ENCODE data around the gene MLH1. TPM values are rescaled to one million over a fixed set of nuclear protein-coding genes. Genes with fewer than 3 reads are reported as not detected.

The MLH1 gene
- total RNA-seq, 2 experiments from 2014 or later = 50.9 to 57.5 TPM

- no peaks in the 10 kb centered on the region for H3K9me3 Mint-ChIP-seq
- no peak for DNase-seq
- peaks cover 58% of the 10 kb centered on the region for H3K36me3 Mint-ChIP-seq (ENCODE audit: low read depth)
- peak overlapping the region; percentile 31 for H3K27ac Mint-ChIP-seq
- no peak overlapping the region for H3K4me3 Mint-ChIP-seq
- H3K4me1 Mint-ChIP-seq = peaks cover 36% of the 10 kb centered on the region
- ChIA-PET CTCF (interaction anchor here (0.7 to 1.7 kb wide), 4 partner anchors 15 to 30 kb away, joined by 3 to 13 read pairs (median 4); no protein-coding TSS in a partner anchor), POLR2A (interaction anchor here (1.2 to 1.9 kb wide), 5 partner anchors 9 to 77 kb away, joined by 3 to 8 read pairs (median 7); partner anchors contain the start of gene TRANK1)
- no peaks in the 10 kb centered on the region for H3K27me3 Mint-ChIP-seq
Measured at GRCh38 chr3:36989005-36989404, 4.3 kb upstream of the MLH1 start.

GRCh38 chr3:36989568-36989967 lies 3.8 kb upstream of the MLH1 start:
- no peak overlapping the region for H3K4me3 Mint-ChIP-seq
- no peak overlapping the region for H3K27ac Mint-ChIP-seq
- peaks cover 36% of the 10 kb centered on the region for H3K4me1 Mint-ChIP-seq
- H3K9me3 Mint-ChIP-seq = no peaks in the 10 kb centered on the region
- no peaks in the 10 kb centered on the region for H3K27me3 Mint-ChIP-seq
- ChIA-PET POLR2A (interaction anchor here (1.2 to 4.9 kb wide), 6 partner anchors 10 to 83 kb away, joined by 3 to 41 read pairs (median 8); partner anchors contain the start of gene TRANK1), CTCF (interaction anchor here (1.2 to 1.7 kb wide), 2 partner anchors 15 to 31 kb away, joined by 4 to 13 read pairs; no protein-coding TSS in a partner anchor)
- no peak for DNase-seq
- H3K36me3 Mint-ChIP-seq (ENCODE audit: low read depth) = peaks cover 52% of the 10 kb centered on the region

- H3K4me3 Mint-ChIP-seq = no peak overlapping the region
- no peaks in the 10 kb centered on the region for H3K27me3 Mint-ChIP-seq
- peaks cover 45% of the 10 kb centered on the region for H3K36me3 Mint-ChIP-seq (ENCODE audit: low read depth)
- no peaks in the 10 kb centered on the region for H3K9me3 Mint-ChIP-seq
- H3K27ac Mint-ChIP-seq = no peak overlapping the region
- POLR2A ChIA-PET = interaction anchor here (1.1 to 4.9 kb wide), 6 partner anchors 9 to 84 kb away, joined by 3 to 41 read pairs (median 15); no protein-coding TSS in a partner anchor
- H3K4me1 Mint-ChIP-seq = peaks cover 38% of the 10 kb centered on the region
- DNase-seq = peak; percentile 41
- CTCF ChIA-PET = interaction anchor here (0.6 to 1.4 kb wide), 4 partner anchors 11 to 43 kb away, joined by 3 to 5 read pairs (median 3); no protein-coding TSS in a partner anchor
Measured at GRCh38 chr3:36991147-36991546, 2.2 kb upstream of the MLH1 start.

GRCh38 chr3:36991923-36992805 lies 1.2 kb upstream of the MLH1 start:
- Mint-ChIP-seq H3K27ac (no peak overlapping the region), H3K27me3 (no peaks in the 10 kb centered on the region), H3K4me3 (no peak overlapping the region), H3K36me3 (ENCODE audit: low read depth) (peaks cover 47% of the 10 kb centered on the region), H3K4me1 (peaks cover 42% of the 10 kb centered on the region), H3K9me3 (no peaks in the 10 kb centered on the region)
- no peak for DNase-seq
- CTCF ChIA-PET = interaction anchor here (0.8 to 3.0 kb wide), 9 partner anchors 18 to 305 kb away, joined by 3 to 18 read pairs (median 4); no protein-coding TSS in a partner anchor
- POLR2A ChIA-PET = interaction anchor here (0.7 to 4.9 kb wide), 23 partner anchors 8 to 332 kb away, joined by 3 to 41 read pairs (median 5); partner anchors contain the start of gene TRANK1

GRCh38 chr3:36992806-36993325 lies 452 bp upstream of the MLH1 start, which contains the start of gene EPM2AIP1:
Gene EPM2AIP1, minus strand, starts transcription at chr3:36993131. Its CDS starts 54 bp downstream, at chr3:36993077.
- POLR2A ChIA-PET = interaction anchor here (0.7 to 4.9 kb wide), 27 partner anchors 7 to 1144 kb away, joined by 3 to 41 read pairs (median 5); partner anchors contain the start of genes ACAA1 and TRANK1
- H3K27me3 Mint-ChIP-seq = no peaks in the 10 kb centered on the region
- no peaks in the 10 kb centered on the region for H3K9me3 Mint-ChIP-seq
- no peak for DNase-seq
- peaks cover 47% of the 10 kb centered on the region for H3K36me3 Mint-ChIP-seq (ENCODE audit: low read depth)
- H3K4me3 Mint-ChIP-seq = no peak within 1 kb of the TSS
- CTCF ChIA-PET = interaction anchor here (0.8 to 3.0 kb wide), 8 partner anchors 23 to 304 kb away, joined by 3 to 18 read pairs (median 4); no protein-coding TSS in a partner anchor
- H3K4me1 Mint-ChIP-seq = peaks cover 41% of the 10 kb centered on the region
- no peak within 1 kb of the TSS for H3K27ac Mint-ChIP-seq

- H3K4me3 Mint-ChIP-seq = no peak overlapping the region
- H3K36me3 Mint-ChIP-seq (ENCODE audit: low read depth) = peaks cover 62% of the 10 kb centered on the region
- ChIA-PET CTCF (no interaction called here), POLR2A (interaction anchor here (1.0 kb wide), 1 partner anchor 9 kb away, joined by 3 read pairs; no protein-coding TSS in a partner anchor)
- no peaks in the 10 kb centered on the region for H3K27me3 Mint-ChIP-seq
- no peaks in the 10 kb centered on the region for H3K9me3 Mint-ChIP-seq
- no peak for DNase-seq
- no peak overlapping the region for H3K27ac Mint-ChIP-seq
- peaks cover 3% of the 10 kb centered on the region for H3K4me1 Mint-ChIP-seq
Measured at GRCh38 chr3:37014620-37015019, 21.3 kb downstream of the MLH1 start.

- no peak overlapping the region for H3K27ac Mint-ChIP-seq
- no peaks in the 10 kb centered on the region for H3K27me3 Mint-ChIP-seq
- ChIA-PET CTCF (no interaction called here), POLR2A (interaction anchor here (0.6 to 1.0 kb wide), 2 partner anchors 8 to 10 kb away, joined by 3 read pairs; no protein-coding TSS in a partner anchor)
- no peak overlapping the region for H3K4me3 Mint-ChIP-seq
- peaks cover 3% of the 10 kb centered on the region for H3K4me1 Mint-ChIP-seq
- no peaks in the 10 kb centered on the region for H3K9me3 Mint-ChIP-seq
- peaks cover 71% of the 10 kb centered on the region for H3K36me3 Mint-ChIP-seq (ENCODE audit: low read depth)
- no peak for DNase-seq
Measured at GRCh38 chr3:37015642-37016041, 22.3 kb downstream of the MLH1 start.

- H3K27ac Mint-ChIP-seq = no peak overlapping the region
- no peaks in the 10 kb centered on the region for H3K27me3 Mint-ChIP-seq
- peaks cover 74% of the 10 kb centered on the region for H3K36me3 Mint-ChIP-seq (ENCODE audit: low read depth)
- H3K4me1 Mint-ChIP-seq = no peaks in the 10 kb centered on the region
- no peak for DNase-seq
- no peak overlapping the region for H3K4me3 Mint-ChIP-seq
- POLR2A ChIA-PET = no interaction called here
- CTCF ChIA-PET = no interaction called here
- H3K9me3 Mint-ChIP-seq = no peaks in the 10 kb centered on the region
Measured at GRCh38 chr3:37016903-37017302, 23.6 kb downstream of the MLH1 start.

GRCh38 chr3:37017683-37018082 lies 24.4 kb downstream of the MLH1 start:
- DNase-seq = no peak
- Mint-ChIP-seq H3K4me3 (no peak overlapping the region), H3K27ac (no peak overlapping the region), H3K9me3 (no peaks in the 10 kb centered on the region), H3K4me1 (no peaks in the 10 kb centered on the region), H3K36me3 (ENCODE audit: low read depth) (peaks cover 75% of the 10 kb centered on the region), H3K27me3 (no peaks in the 10 kb centered on the region)
- ChIA-PET POLR2A (no interaction called here), CTCF (no interaction called here)

- no peak for DNase-seq
- H3K36me3 Mint-ChIP-seq (ENCODE audit: low read depth) = peaks cover 79% of the 10 kb centered on the region
- ChIA-PET POLR2A (interaction anchor here (1.0 to 1.6 kb wide), 3 partner anchors 13 to 223 kb away, joined by 3 to 6 read pairs (median 3); partner anchors contain the start of genes EPM2AIP1 and MLH1), CTCF (interaction anchor here (0.9 to 2.1 kb wide), 9 partner anchors 10 to 190 kb away, joined by 3 to 13 read pairs (median 4); partner anchors contain the start of genes EPM2AIP1, LRRFIP2 and MLH1)
- H3K27me3 Mint-ChIP-seq = no peaks in the 10 kb centered on the region
- no peak overlapping the region for H3K27ac Mint-ChIP-seq
- H3K9me3 Mint-ChIP-seq = no peaks in the 10 kb centered on the region
- H3K4me3 Mint-ChIP-seq = no peak overlapping the region
- peaks cover 6% of the 10 kb centered on the region for H3K4me1 Mint-ChIP-seq
Measured at GRCh38 chr3:37024092-37024491, 30.8 kb downstream of the MLH1 start.

- POLR2A ChIA-PET = interaction anchor here (1.0 to 1.6 kb wide), 3 partner anchors 12 to 222 kb away, joined by 3 to 6 read pairs (median 3); partner anchors contain the start of genes EPM2AIP1 and MLH1
- Mint-ChIP-seq H3K27me3 (no peaks in the 10 kb centered on the region), H3K4me3 (no peak overlapping the region), H3K27ac (no peak overlapping the region), H3K36me3 (ENCODE audit: low read depth) (peaks cover 74% of the 10 kb centered on the region), H3K9me3 (no peaks in the 10 kb centered on the region), H3K4me1 (peaks cover 6% of the 10 kb centered on the region)
- CTCF ChIA-PET = interaction anchor here (0.9 to 2.1 kb wide), 10 partner anchors 9 to 189 kb away, joined by 3 to 13 read pairs (median 4); partner anchors contain the start of genes EPM2AIP1, LRRFIP2 and MLH1
- DNase-seq = no peak
Measured at GRCh38 chr3:37024820-37025405, 31.6 kb downstream of the MLH1 start.

Measured in activated CD4-positive, alpha-beta memory T cell treated with anti-CD3 and anti-CD28 coated beads, Interleukin-2, amount 10 ng/mL, durations not matched to agents 7 days and 5 days (primary cell).